ENCODE data around the gene CEP120.
A peak's percentile ranks its signal among the peaks of the same experiment; 100 is the strongest.

Gene CEP120

GRCh38 chr5:123358304-123358703, 64.9 kb downstream of the CEP120 start:
- no peaks in the 10 kb centered on the region for H3K4me1 ChIP-seq (ENCODE audit: insufficient read depth, poor library complexity, severe bottlenecking)
- no peak for TF ChIP-seq CTCF (IDR thresholded peaks at IDR 0.05; ENCODE audit: poor library complexity, severe bottlenecking)
- H3K27me3 ChIP-seq (ENCODE audit: insufficient read depth, poor library complexity, severe bottlenecking): no peaks in the 10 kb centered on the region
- H3K4me3 ChIP-seq (ENCODE audit: severe bottlenecking): no peak overlapping the region
- peaks cover 49% of the 10 kb centered on the region for H3K36me3 ChIP-seq (ENCODE audit: low read depth)
- H3K9me3 ChIP-seq (ENCODE audit: severe bottlenecking): peaks cover 3% of the 10 kb centered on the region
- DNase-seq (ENCODE audit: low spot score) (no peak), ATAC-seq (ENCODE audit: low read depth) (no peak)
- H3K27ac ChIP-seq (ENCODE audit: poor library complexity, severe bottlenecking): no peak overlapping the region

- peaks cover 3% of the 10 kb centered on the region for H3K9me3 ChIP-seq (ENCODE audit: severe bottlenecking)
- no peaks in the 10 kb centered on the region for H3K4me1 ChIP-seq (ENCODE audit: insufficient read depth, poor library complexity, severe bottlenecking)
- no peak overlapping the region for H3K27ac ChIP-seq (ENCODE audit: poor library complexity, severe bottlenecking)
- H3K27me3 ChIP-seq (ENCODE audit: insufficient read depth, poor library complexity, severe bottlenecking): no peaks in the 10 kb centered on the region
- H3K4me3 ChIP-seq (ENCODE audit: severe bottlenecking): no peak overlapping the region
- DNase-seq (ENCODE audit: low spot score) (no peak), ATAC-seq (ENCODE audit: low read depth) (no peak)
- peaks cover 43% of the 10 kb centered on the region for H3K36me3 ChIP-seq (ENCODE audit: low read depth)
- TF ChIP-seq CTCF (IDR thresholded peaks at IDR 0.05; ENCODE audit: poor library complexity, severe bottlenecking): no peak
Observed at GRCh38 chr5:123351820-123352219, 71.4 kb downstream of the CEP120 start.

GRCh38 chr5:123351240-123351639, 72.0 kb downstream of the CEP120 start:
- no peak for TF ChIP-seq CTCF (IDR thresholded peaks at IDR 0.05; ENCODE audit: poor library complexity, severe bottlenecking)
- H3K4me1 ChIP-seq (ENCODE audit: insufficient read depth, poor library complexity, severe bottlenecking): no peaks in the 10 kb centered on the region
- ATAC-seq (ENCODE audit: low read depth) (no peak), DNase-seq (ENCODE audit: low spot score) (no peak)
- no peak overlapping the region for H3K4me3 ChIP-seq (ENCODE audit: severe bottlenecking)
- no peaks in the 10 kb centered on the region for H3K27me3 ChIP-seq (ENCODE audit: insufficient read depth, poor library complexity, severe bottlenecking)
- H3K36me3 ChIP-seq (ENCODE audit: low read depth): peaks cover 43% of the 10 kb centered on the region
- peaks cover 2% of the 10 kb centered on the region for H3K9me3 ChIP-seq (ENCODE audit: severe bottlenecking)
- H3K27ac ChIP-seq (ENCODE audit: poor library complexity, severe bottlenecking): no peak overlapping the region

- H3K4me3 ChIP-seq (ENCODE audit: severe bottlenecking): no peak overlapping the region
- H3K9me3 ChIP-seq (ENCODE audit: severe bottlenecking): no peaks in the 10 kb centered on the region
- H3K4me1 ChIP-seq (ENCODE audit: insufficient read depth, poor library complexity, severe bottlenecking): no peaks in the 10 kb centered on the region
- H3K27ac ChIP-seq (ENCODE audit: poor library complexity, severe bottlenecking): no peak overlapping the region
- H3K36me3 ChIP-seq (ENCODE audit: low read depth): peaks cover 44% of the 10 kb centered on the region
- no peak for ATAC-seq (ENCODE audit: low read depth)
- H3K27me3 ChIP-seq (ENCODE audit: insufficient read depth, poor library complexity, severe bottlenecking): no peaks in the 10 kb centered on the region
- no peak for TF ChIP-seq CTCF (IDR thresholded peaks at IDR 0.05; ENCODE audit: poor library complexity, severe bottlenecking)
- DNase-seq (ENCODE audit: low spot score): no peak
Observed at GRCh38 chr5:123350742-123351141, 72.5 kb downstream of the CEP120 start.

GRCh38 chr5:123344816-123345426, 78.3 kb downstream of the CEP120 start:
- DNase-seq (ENCODE audit: low spot score) (no peak), ATAC-seq (ENCODE audit: low read depth) (no peak)
- H3K36me3 ChIP-seq (ENCODE audit: low read depth): peaks cover 45% of the 10 kb centered on the region
- no peaks in the 10 kb centered on the region for H3K4me1 ChIP-seq (ENCODE audit: insufficient read depth, poor library complexity, severe bottlenecking)
- H3K27me3 ChIP-seq (ENCODE audit: insufficient read depth, poor library complexity, severe bottlenecking): no peaks in the 10 kb centered on the region
- no peak overlapping the region for H3K27ac ChIP-seq (ENCODE audit: poor library complexity, severe bottlenecking)
- TF ChIP-seq CTCF (IDR thresholded peaks at IDR 0.05; ENCODE audit: poor library complexity, severe bottlenecking): peak; percentile 56
- no peak overlapping the region for H3K4me3 ChIP-seq (ENCODE audit: severe bottlenecking)
- H3K9me3 ChIP-seq (ENCODE audit: severe bottlenecking): no peaks in the 10 kb centered on the region
